Thymus (tissue), 11 donors: ENCODE data around the gene RBM34. TPM values are rescaled to one million over a fixed set of nuclear protein-coding genes. Genes with fewer than 3 reads are reported as not detected.

ENCODE experiments used
- DNase-seq, 9 donors: peaks; one replicate each; pipeline ENCODE4 v3.0.0-alpha.2; 2013; ENCODE audit warnings: low spot score in 9 of 9, low read depth in 6 of 9, missing footprints in 1 of 9
- H3K27ac ChIP-seq, 2 donors: one replicate each; pipeline ENCODE4 v1.5.1; 2013; ENCODE audit warnings: control low read depth in 1 of 2, low read depth in 1 of 2, low read length in 1 of 2, mild to moderate bottlenecking in 1 of 2, moderate library complexity in 1 of 2
- H3K27me3 ChIP-seq, 2 donors: one replicate each; pipeline ENCODE4 v1.5.1; 2013; ENCODE audit warnings: low read length in 1 of 2; ENCODE audit not compliant: control insufficient read depth in 2 of 2, insufficient read depth in 1 of 2
- H3K36me3 ChIP-seq, 2 donors: one replicate each; pipeline ENCODE4 v1.5.1; 2013; ENCODE audit warnings: low read length in 1 of 2, mild to moderate bottlenecking in 1 of 2, moderate library complexity in 1 of 2; ENCODE audit not compliant: control insufficient read depth in 2 of 2, insufficient read depth in 2 of 2
- H3K4me1 ChIP-seq, 2 donors: one replicate each; pipeline ENCODE4 v1.5.1; 2013; ENCODE audit warnings: low read length in 2 of 2; ENCODE audit not compliant: control insufficient read depth in 2 of 2, insufficient read depth in 2 of 2
- H3K4me3 ChIP-seq, 2 donors: one replicate each; pipeline ENCODE4 v1.5.1; 2013; ENCODE audit warnings: low read length in 2 of 2, control low read depth in 1 of 2, mild to moderate bottlenecking in 1 of 2
- H3K9me3 ChIP-seq, 2 donors: one replicate each; pipeline ENCODE4 v1.5.1; 2013; ENCODE audit warnings: low read length in 1 of 2, mild to moderate bottlenecking in 1 of 2; ENCODE audit not compliant: control insufficient read depth in 2 of 2, insufficient read depth in 1 of 2
- WGBS: extraction: QIAGEN DNeasy Blood & Tissue Kit; methylation state at CpG from one replicate; pipeline ENCODE4 v1.1.7; 2013; 5-methylcytosine and 5-hydroxymethylcytosine counted together
- polyA plus RNA-seq: library from polyadenylated mRNA; stranded (reverse); fragments of 200-250 nt; gene quantifications from one replicate; pipeline ENCODE4 v1.2.3, GENCODE V29; 2013
- total RNA-seq: library from RNA; stranded (reverse); fragments of 120-200 nt; gene quantifications from one replicate; pipeline ENCODE4 v1.2.4, GENCODE V29; 2013
- donor health status: healthy.

The RBM34 gene
- total and polyA plus RNA-seq, 2 donors = 95.1 to 168 TPM

- DNase-seq = no peak
- Histone ChIP-seq H3K27me3 (no peaks in the 10 kb centered on the region), H3K4me1 (no peaks in the 10 kb centered on the region), H3K36me3 (peaks cover 32 to 84% of the 10 kb centered on the region in 2 donors), H3K4me3 (no peak overlapping the region), H3K27ac (no peak overlapping the region), H3K9me3 (no peaks in the 10 kb centered on the region)
- 97% methylated on average over 6 of the region's 6 CpGs for WGBS
These were observed 48.5 kb downstream of the RBM34 start for GRCh38 chr1:235112297-235113182.

GRCh38 chr1:235111107-235111506 lies 49.9 kb downstream of the RBM34 start:
- Histone ChIP-seq H3K4me1 (no peaks in the 10 kb centered on the region), H3K4me3 (no peak overlapping the region), H3K27me3 (no peaks in the 10 kb centered on the region), H3K9me3 (no peaks in the 10 kb centered on the region), H3K36me3 (peaks cover 31 to 84% of the 10 kb centered on the region in 2 donors), H3K27ac (no peak overlapping the region)
- no peak for DNase-seq
- 99% methylated on average over 3 of the region's 3 CpGs for WGBS

- H3K4me1 ChIP-seq = peaks cover 0 to 8% of the 10 kb centered on the region in 2 donors
- DNase-seq = no peak
- H3K27ac ChIP-seq = no peak overlapping the region
- no peaks in the 10 kb centered on the region for H3K9me3 ChIP-seq
- H3K36me3 ChIP-seq = peaks cover 27 to 65% of the 10 kb centered on the region in 2 donors
- no peaks in the 10 kb centered on the region for H3K27me3 ChIP-seq
- 97% methylated on average over 11 of the region's 11 CpGs for WGBS
- no peak overlapping the region for H3K4me3 ChIP-seq
These were observed 52.2 kb downstream of the RBM34 start for GRCh38 chr1:235108876-235109275.

- WGBS = 100% methylated on average over 1 of the region's 1 CpG
- H3K9me3 ChIP-seq = no peaks in the 10 kb centered on the region
- H3K4me3 ChIP-seq = no peak overlapping the region
- peaks cover 25 to 59% of the 10 kb centered on the region in 2 donors for H3K36me3 ChIP-seq
- peaks cover 0 to 14% of the 10 kb centered on the region in 2 donors for H3K4me1 ChIP-seq
- no peak for DNase-seq
- H3K27ac ChIP-seq = no peak overlapping the region
- no peaks in the 10 kb centered on the region for H3K27me3 ChIP-seq
These were observed 52.9 kb downstream of the RBM34 start for GRCh38 chr1:235108185-235108593.

GRCh38 chr1:235107368-235108184 lies 53.5 kb downstream of the RBM34 start:
- Histone ChIP-seq H3K4me3 (no peak overlapping the region), H3K36me3 (peaks cover 23 to 53% of the 10 kb centered on the region in 2 donors), H3K27me3 (no peaks in the 10 kb centered on the region), H3K27ac (no peak overlapping the region), H3K9me3 (no peaks in the 10 kb centered on the region), H3K4me1 (peaks cover 3 to 19% of the 10 kb centered on the region in 2 donors)
- 98% methylated on average over 16 of the region's 16 CpGs for WGBS
- DNase-seq = no peak

GRCh38 chr1:235106457-235106856 lies 54.6 kb downstream of the RBM34 start:
- Histone ChIP-seq H3K27me3 (peaks cover 0 to 5% of the 10 kb centered on the region in 2 donors), H3K9me3 (no peaks in the 10 kb centered on the region), H3K4me3 (no peak overlapping the region), H3K36me3 (peaks cover 19 to 44% of the 10 kb centered on the region in 2 donors), H3K4me1 (peaks cover 7 to 27% of the 10 kb centered on the region in 2 donors), H3K27ac (no peak overlapping the region)
- 96% methylated on average over 4 of the region's 4 CpGs for WGBS
- DNase-seq = no peak

GRCh38 chr1:235105051-235106043 lies 55.7 kb downstream of the RBM34 start:
- DNase-seq = no peak
- Histone ChIP-seq H3K27me3 (peaks cover 0 to 7% of the 10 kb centered on the region in 2 donors), H3K4me1 (peaks cover 8 to 30% of the 10 kb centered on the region in 2 donors), H3K27ac (no peak overlapping the region), H3K36me3 (peaks cover 17 to 34% of the 10 kb centered on the region in 2 donors), H3K9me3 (peaks cover 0 to under 1% of the 10 kb centered on the region in 2 donors), H3K4me3 (no peak overlapping the region)
- WGBS = 90% methylated on average over 12 of the region's 12 CpGs

- no peak overlapping the region for H3K4me3 ChIP-seq
- H3K36me3 ChIP-seq = peaks cover 3 to 10% of the 10 kb centered on the region in 2 donors
- H3K27me3 ChIP-seq = peaks cover 0 to 13% of the 10 kb centered on the region in 2 donors
- H3K27ac ChIP-seq = no peak overlapping the region
- H3K9me3 ChIP-seq = peaks cover 1 to 5% of the 10 kb centered on the region in 2 donors
- 4% methylated on average over 4 of the region's 4 CpGs for WGBS
- DNase-seq = peak in 6 of 9 donors; percentile 49 to 82 (median 54)
- H3K4me1 ChIP-seq = peaks cover 12 to 34% of the 10 kb centered on the region in 2 donors
These were observed 58.0 kb downstream of the RBM34 start for GRCh38 chr1:235102993-235103411.
